NK-92 (cell line): Measurements from ENCODE around the gene IL2RA.

ENCODE experiments used
- DNase-seq: peaks from one replicate; lab custom pipeline; 2025; ENCODE audit not compliant: unreplicated experiment; lab: John Stamatoyannopoulos, UW

The IL2RA gene

GRCh38 chr10:5988336-5988920 is 73.7 kb downstream of the IL2RA start:
- no peak for DNase-seq

- no peak for DNase-seq
These were observed 74.4 kb downstream of the IL2RA start for GRCh38 chr10:5987747-5988146.

GRCh38 chr10:5985029-5985428 is 77.1 kb downstream of the IL2RA start:
- DNase-seq: no peak

GRCh38 chr10:5983774-5984173 is 78.4 kb downstream of the IL2RA start:
- DNase-seq: no peak

GRCh38 chr10:5981529-5981928 is 80.6 kb downstream of the IL2RA start:
- DNase-seq: no peak

GRCh38 chr10:5978230-5978489 is 84.0 kb downstream of the IL2RA start:
- DNase-seq: no peak

- DNase-seq: no peak
These were observed 84.5 kb downstream of the IL2RA start, which contains the start of gene IL15RA for GRCh38 chr10:5977471-5978229. TSS of gene IL15RA (minus strand) at chr10:5977543. CDS start at chr10:5977492, 51 bp downstream.

GRCh38 chr10:5976512-5977470 is 85.4 kb downstream of the IL2RA start:
- no peak for DNase-seq

GRCh38 chr10:5975641-5976473 is 86.3 kb downstream of the IL2RA start:
- DNase-seq: no peak

GRCh38 chr10:5973069-5973468 is 89.1 kb downstream of the IL2RA start:
- no peak for DNase-seq

GRCh38 chr10:5971886-5972285 is 90.3 kb downstream of the IL2RA start:
- DNase-seq: no peak

- DNase-seq: no peak
These were observed 90.8 kb downstream of the IL2RA start for GRCh38 chr10:5971315-5971832.

- no peak for DNase-seq
These were observed 91.6 kb downstream of the IL2RA start for GRCh38 chr10:5970527-5970926.

GRCh38 chr10:5970066-5970465 is 92.1 kb downstream of the IL2RA start:
- DNase-seq: no peak

GRCh38 chr10:5968681-5969453 is 93.3 kb downstream of the IL2RA start:
- no peak for DNase-seq

- DNase-seq: no peak
These were observed 94.0 kb downstream of the IL2RA start for GRCh38 chr10:5968037-5968680.

GRCh38 chr10:5965266-5965665 is 96.9 kb downstream of the IL2RA start:
- no peak for DNase-seq

GRCh38 chr10:5964736-5965135 is 97.4 kb downstream of the IL2RA start:
- DNase-seq: no peak

- no peak for DNase-seq
These were observed 98.6 kb downstream of the IL2RA start for GRCh38 chr10:5963591-5963990.
